ENCODE measurements around the gene FGD4.

DNA sequence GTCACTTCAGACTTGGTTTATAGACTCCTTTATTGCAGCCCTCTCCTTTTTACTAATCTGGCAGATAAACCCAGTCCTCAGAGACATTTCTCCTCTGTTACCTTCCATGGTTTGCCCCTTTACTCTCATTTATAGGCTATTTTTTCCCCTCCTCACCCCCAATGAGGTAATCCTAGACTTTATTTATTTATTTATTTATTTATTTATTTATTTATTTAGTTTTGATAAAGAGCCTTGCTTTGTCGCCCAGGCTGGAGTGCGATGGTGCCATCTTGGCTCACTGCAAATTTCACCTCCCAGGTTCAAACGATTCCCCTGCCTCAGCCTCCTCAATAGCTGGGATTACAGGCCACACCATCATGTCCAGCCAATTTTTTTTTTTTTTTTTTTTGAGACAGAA, 8.4 kb downstream of the FGD4 start:
- TF ChIP-seq, protein P1, sequence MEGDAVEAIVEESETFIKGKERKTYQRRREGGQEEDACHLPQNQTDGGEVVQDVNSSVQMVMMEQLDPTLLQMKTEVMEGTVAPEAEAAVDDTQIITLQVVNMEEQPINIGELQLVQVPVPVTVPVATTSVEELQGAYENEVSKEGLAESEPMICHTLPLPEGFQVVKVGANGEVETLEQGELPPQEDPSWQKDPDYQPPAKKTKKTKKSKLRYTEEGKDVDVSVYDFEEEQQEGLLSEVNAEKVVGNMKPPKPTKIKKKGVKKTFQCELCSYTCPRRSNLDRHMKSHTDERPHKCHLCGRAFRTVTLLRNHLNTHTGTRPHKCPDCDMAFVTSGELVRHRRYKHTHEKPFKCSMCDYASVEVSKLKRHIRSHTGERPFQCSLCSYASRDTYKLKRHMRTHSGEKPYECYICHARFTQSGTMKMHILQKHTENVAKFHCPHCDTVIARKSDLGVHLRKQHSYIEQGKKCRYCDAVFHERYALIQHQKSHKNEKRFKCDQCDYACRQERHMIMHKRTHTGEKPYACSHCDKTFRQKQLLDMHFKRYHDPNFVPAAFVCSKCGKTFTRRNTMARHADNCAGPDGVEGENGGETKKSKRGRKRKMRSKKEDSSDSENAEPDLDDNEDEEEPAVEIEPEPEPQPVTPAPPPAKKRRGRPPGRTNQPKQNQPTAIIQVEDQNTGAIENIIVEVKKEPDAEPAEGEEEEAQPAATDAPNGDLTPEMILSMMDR (IDR thresholded peaks at IDR 0.05; ENCODE audit: extremely low read depth in 1 of 2, insufficient read depth in 1 of 2, low read depth in 1 of 2, low read length in 2 of 2), result no peak
- TF ChIP-seq MYC (IDR thresholded peaks at IDR 0.05; ENCODE audit: low read depth, low read length) (no peak), EZH2 (IDR thresholded peaks at IDR 0.05; ENCODE audit: borderline replicate concordance, low read depth, low read length, severe bottlenecking) (no peak), FOS (IDR thresholded peaks at IDR 0.05; ENCODE audit: borderline replicate concordance, insufficient read depth, low read length) (no peak), POLR2AphosphoS5 (IDR thresholded peaks at IDR 0.05; ENCODE audit: insufficient read depth, low read depth, low read length) (no peak), POLR2A (IDR thresholded peaks at IDR 0.05; ENCODE audit: low read depth, low read length) (no peak), JUN (IDR thresholded peaks at IDR 0.05; ENCODE audit: borderline replicate concordance, insufficient read depth, insufficient read length, low read depth) (no peak)

Measured in endothelial cell of umbilical vein (primary cell).